Fibroblast of pulmonary artery (primary cell): ENCODE results near the gene POMT2.

Experiments
- DNase-seq: peaks from one replicate; pipeline ENCODE4 v3.0.0-alpha.2; 2010; ENCODE audit warnings: low read depth
- H3K4me3 ChIP-seq: replicated peaks from 2 replicates; pipeline ENCODE4 v1.5.1; 2011; ENCODE audit warnings: low read depth, mild to moderate bottlenecking, control low read depth, low read length, moderate library complexity
- TF ChIP-seq, protein P1 (sequence below): IDR thresholded peaks from 2 replicates; pipeline ENCODE4 v1.5.1; 2011; ENCODE audit warnings: mild to moderate bottlenecking, control low read depth, low read length, inconsistent platforms; ENCODE audit errors: missing control alignments

Gene POMT2

DNA sequence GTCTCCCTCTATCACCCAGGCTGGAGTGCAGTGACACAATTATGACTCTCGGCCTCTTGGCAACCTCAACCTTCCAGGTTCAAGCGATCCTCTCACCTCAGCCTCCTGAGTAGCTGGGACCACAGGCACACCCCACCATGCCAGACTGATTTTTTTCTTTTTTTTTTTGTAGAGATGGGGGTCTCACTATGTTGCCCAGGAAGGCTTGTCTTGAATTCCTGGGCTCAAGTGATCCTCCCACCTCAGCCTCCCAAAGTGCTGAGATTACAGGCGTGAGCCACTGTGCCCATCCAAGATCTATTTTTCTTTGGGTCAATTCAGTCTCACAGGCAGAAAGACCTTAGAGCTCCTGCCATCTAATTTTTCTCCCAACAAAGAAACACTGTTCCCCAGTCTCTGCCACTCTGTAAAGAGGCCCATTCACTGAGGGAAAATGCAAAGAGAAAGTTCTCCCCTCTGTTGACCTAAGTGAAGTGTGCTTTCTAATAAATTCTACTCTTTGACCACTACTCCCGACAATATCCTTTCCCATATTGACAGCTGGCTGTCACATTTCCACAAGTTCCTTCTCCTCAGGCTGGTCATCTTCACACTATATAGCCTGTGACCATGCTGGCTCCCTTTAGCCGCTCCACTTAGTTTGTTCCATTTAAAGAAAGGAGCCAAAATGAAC lies 32.9 kb upstream of the POMT2 start:
- TF ChIP-seq, protein P1, sequence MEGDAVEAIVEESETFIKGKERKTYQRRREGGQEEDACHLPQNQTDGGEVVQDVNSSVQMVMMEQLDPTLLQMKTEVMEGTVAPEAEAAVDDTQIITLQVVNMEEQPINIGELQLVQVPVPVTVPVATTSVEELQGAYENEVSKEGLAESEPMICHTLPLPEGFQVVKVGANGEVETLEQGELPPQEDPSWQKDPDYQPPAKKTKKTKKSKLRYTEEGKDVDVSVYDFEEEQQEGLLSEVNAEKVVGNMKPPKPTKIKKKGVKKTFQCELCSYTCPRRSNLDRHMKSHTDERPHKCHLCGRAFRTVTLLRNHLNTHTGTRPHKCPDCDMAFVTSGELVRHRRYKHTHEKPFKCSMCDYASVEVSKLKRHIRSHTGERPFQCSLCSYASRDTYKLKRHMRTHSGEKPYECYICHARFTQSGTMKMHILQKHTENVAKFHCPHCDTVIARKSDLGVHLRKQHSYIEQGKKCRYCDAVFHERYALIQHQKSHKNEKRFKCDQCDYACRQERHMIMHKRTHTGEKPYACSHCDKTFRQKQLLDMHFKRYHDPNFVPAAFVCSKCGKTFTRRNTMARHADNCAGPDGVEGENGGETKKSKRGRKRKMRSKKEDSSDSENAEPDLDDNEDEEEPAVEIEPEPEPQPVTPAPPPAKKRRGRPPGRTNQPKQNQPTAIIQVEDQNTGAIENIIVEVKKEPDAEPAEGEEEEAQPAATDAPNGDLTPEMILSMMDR: no peak
- H3K4me3 ChIP-seq: no peak overlapping the region
- no peak for DNase-seq

- TF ChIP-seq, protein P1: no peak
These were observed 27.1 kb upstream of the POMT2 start for GRCh38 chr14:77347751-77348150.

DNA sequence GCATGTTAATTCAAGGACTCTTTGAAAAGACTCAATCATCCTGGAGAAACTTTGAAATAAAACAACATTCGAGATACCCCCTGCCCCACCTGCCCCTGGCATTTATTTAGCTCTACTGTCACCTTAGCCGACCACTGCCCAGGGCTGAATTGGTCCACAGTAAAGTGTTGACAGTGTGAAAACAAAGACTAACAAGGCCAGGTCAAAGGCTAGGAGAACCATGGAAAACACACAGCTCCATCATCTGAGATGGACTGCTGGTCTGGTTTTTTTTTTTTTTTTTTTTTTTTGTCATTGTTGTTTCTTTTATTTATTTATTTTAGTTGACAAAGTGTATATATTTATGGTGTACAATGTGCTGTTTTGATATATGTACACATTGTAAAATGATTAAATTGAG lies 25.8 kb upstream of the POMT2 start:
- TF ChIP-seq, protein P1: no peak
- no peak for DNase-seq
- H3K4me3 ChIP-seq: no peak overlapping the region

More at GRCh38 chr14:77347751-77348150, 27.1 kb upstream of the POMT2 start:
- peak; percentile 21 for DNase-seq
- H3K4me3 ChIP-seq: no peak overlapping the region

GRCh38 chr14:77344377-77344996 lies 23.8 kb upstream of the POMT2 start:
- DNase-seq: no peak
- TF ChIP-seq, protein P1: no peak

DNA sequence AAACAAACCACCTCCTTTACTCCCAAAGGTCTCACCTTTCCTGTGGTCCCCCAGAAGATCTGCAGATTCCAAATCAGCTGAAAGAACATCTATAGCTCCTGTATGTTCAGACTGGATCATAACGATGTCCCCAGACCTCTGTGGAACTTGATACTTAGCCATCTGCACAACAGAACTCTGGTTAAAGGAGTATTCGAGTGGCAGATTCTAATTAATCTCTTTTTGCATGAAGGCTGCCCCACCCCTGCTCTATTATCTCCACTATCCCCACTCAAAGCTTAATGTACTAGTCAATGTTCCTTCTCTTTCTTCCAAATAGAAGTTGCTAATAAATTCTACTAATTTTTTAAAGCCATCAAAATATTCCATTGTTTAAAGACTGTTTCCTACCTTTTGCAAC lies 23.0 kb upstream of the POMT2 start:
- TF ChIP-seq, protein P1: no peak
- no peak for DNase-seq
- H3K4me3 ChIP-seq: no peak overlapping the region

More at GRCh38 chr14:77344377-77344996, 23.8 kb upstream of the POMT2 start:
- H3K4me3 ChIP-seq: no peak overlapping the region

- no peak for DNase-seq
- TF ChIP-seq, protein P1: no peak
- H3K4me3 ChIP-seq: no peak overlapping the region
These were observed 22.2 kb upstream of the POMT2 start for GRCh38 chr14:77342726-77343397.
